Colonic mucosa (tissue), 4 donors: ENCODE data around the gene SH3PXD2A. TPM values are rescaled to one million over a fixed set of nuclear protein-coding genes. Genes with fewer than 3 reads are reported as not detected.

Experiments used
- DNase-seq: peaks from one replicate; pipeline ENCODE4 v3.0.0-alpha.2; 2020
- H3K27ac ChIP-seq: fragments of 200-600 bp; one replicate; pipeline ENCODE4 v1.8.0; 2021
- H3K27me3 ChIP-seq: fragments of 200-600 bp; one replicate; pipeline ENCODE4 v1.8.0; 2021
- H3K36me3 ChIP-seq: fragments of 200-600 bp; one replicate; pipeline ENCODE4 v1.8.0; 2021
- H3K4me1 ChIP-seq: fragments of 200-600 bp; one replicate; pipeline ENCODE4 v1.8.0; 2021; ENCODE audit warnings: mild to moderate bottlenecking
- H3K4me3 ChIP-seq: fragments of 200-600 bp; one replicate; pipeline ENCODE4 v1.8.0; 2021
- H3K9ac ChIP-seq, 2 donors: one replicate each; pipeline ENCODE4 v1.7.0; 2013; ENCODE audit warnings: control low read depth in 2 of 2, low read depth in 2 of 2, low read length in 2 of 2
- H3K9me3 ChIP-seq: fragments of 200-600 bp; one replicate; pipeline ENCODE4 v1.8.0; 2021
- CTCF ChIP-seq: fragments of 200-600 bp; IDR thresholded peaks from one replicate; pipeline ENCODE4 v1.8.0; 2022; ENCODE audit warnings: antibody characterized with exemption, mild to moderate bottlenecking
- intact Hi-C: fragments of 100-400 bp; cut with DNase I; formaldehyde crosslinking; loops from one replicate; pipeline ENCODE4 v1.14.1; 2022
- total RNA-seq, 2 donors: library from RNA; stranded (reverse); fragmentation: NEBNext Ultra II Directional in 1 of 2; extraction: Animal tissue kit (Norgen Biotek cat#: 25700) in 1 of 2; gene quantifications; one replicate each; pipeline ENCODE4 v1.2.1, GENCODE V29; 2021
- donor health status: healthy.
- donor health status: DM: no; HTN: no; CAD: no.
- donor health status: DM: no; HTN: no; CAD: no.

The SH3PXD2A gene
- total RNA-seq, 2 donors from 2014 or later = 37.5 to 40.8 TPM

GRCh38 chr10:103724771-103725170 lies 130.6 kb downstream of the SH3PXD2A start:
- Histone ChIP-seq H3K27me3 (no peaks in the 10 kb centered on the region), H3K4me3 (no peak overlapping the region), H3K27ac (no peak overlapping the region), H3K36me3 (no peaks in the 10 kb centered on the region), H3K9ac (no peak overlapping the region), H3K4me1 (no peaks in the 10 kb centered on the region), H3K9me3 (no peaks in the 10 kb centered on the region)
- no peak for TF ChIP-seq CTCF
- DNase-seq = no peak
- intact Hi-C loops = no loop called here

- Histone ChIP-seq H3K27me3 (no peaks in the 10 kb centered on the region), H3K9me3 (no peaks in the 10 kb centered on the region), H3K36me3 (no peaks in the 10 kb centered on the region), H3K4me3 (no peak overlapping the region), H3K9ac (no peak overlapping the region), H3K4me1 (no peaks in the 10 kb centered on the region), H3K27ac (no peak overlapping the region)
- intact Hi-C loops = no loop called here
- TF ChIP-seq CTCF = no peak
- no peak for DNase-seq
These were observed 131.3 kb downstream of the SH3PXD2A start for GRCh38 chr10:103724074-103724473.

DNA sequence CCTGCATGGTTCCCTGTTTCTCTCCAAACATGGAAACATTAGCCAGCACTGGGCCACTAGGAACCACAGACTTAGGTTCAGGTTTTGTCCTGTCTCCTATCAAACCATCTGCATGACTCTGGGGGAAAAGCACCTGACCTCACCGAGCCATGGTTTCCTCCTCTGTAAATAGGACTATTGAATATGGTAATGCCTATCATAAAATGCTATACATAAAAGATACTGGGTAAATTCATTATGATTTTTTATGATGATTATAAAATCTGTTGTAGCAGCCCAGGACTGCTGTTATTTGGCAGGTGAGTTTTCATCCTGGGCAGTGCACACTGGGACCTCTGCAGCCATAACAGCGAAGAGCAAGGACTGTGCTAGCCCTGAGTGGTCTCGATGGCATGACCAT lies 131.8 kb downstream of the SH3PXD2A start:
- Histone ChIP-seq H3K4me1 (no peaks in the 10 kb centered on the region), H3K27me3 (no peaks in the 10 kb centered on the region), H3K4me3 (no peak overlapping the region), H3K9ac (no peak overlapping the region), H3K36me3 (no peaks in the 10 kb centered on the region), H3K27ac (no peak overlapping the region), H3K9me3 (no peaks in the 10 kb centered on the region)
- TF ChIP-seq CTCF = no peak
- intact Hi-C loops = no loop called here
- DNase-seq = no peak

DNA sequence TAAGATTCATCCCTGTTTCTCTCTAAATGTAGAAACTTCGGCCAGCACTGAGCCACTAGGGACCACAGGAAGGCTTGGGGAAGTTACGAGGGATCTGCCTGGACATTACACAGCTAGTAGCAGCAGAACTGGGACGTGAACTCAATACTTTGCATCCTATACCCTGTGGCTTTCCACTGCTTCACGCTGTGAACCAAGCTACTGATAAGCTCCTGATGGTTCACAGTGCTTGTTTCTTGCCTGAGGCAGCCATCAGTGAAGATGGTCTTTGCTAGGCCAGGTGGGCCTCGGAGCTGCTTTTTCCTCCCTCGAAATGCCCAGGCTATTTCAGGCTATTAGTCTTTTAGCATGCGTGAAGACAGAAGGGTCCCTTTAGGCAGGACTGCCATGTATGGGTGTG lies 132.7 kb downstream of the SH3PXD2A start:
- no peak overlapping the region for H3K9ac ChIP-seq
- no peak overlapping the region for H3K4me3 ChIP-seq
- intact Hi-C loops = no loop called here
- H3K9me3 ChIP-seq = no peaks in the 10 kb centered on the region
- no peak overlapping the region for H3K27ac ChIP-seq
- DNase-seq = no peak
- H3K4me1 ChIP-seq = no peaks in the 10 kb centered on the region
- no peaks in the 10 kb centered on the region for H3K36me3 ChIP-seq
- H3K27me3 ChIP-seq = no peaks in the 10 kb centered on the region
- no peak for TF ChIP-seq CTCF

- no peak overlapping the region for H3K4me3 ChIP-seq
- intact Hi-C loops = no loop called here
- no peaks in the 10 kb centered on the region for H3K36me3 ChIP-seq
- no peak for TF ChIP-seq CTCF
- no peak overlapping the region for H3K9ac ChIP-seq
- no peaks in the 10 kb centered on the region for H3K9me3 ChIP-seq
- H3K27ac ChIP-seq = no peak overlapping the region
- no peaks in the 10 kb centered on the region for H3K4me1 ChIP-seq
- H3K27me3 ChIP-seq = no peaks in the 10 kb centered on the region
- no peak for DNase-seq
These were observed 134.4 kb downstream of the SH3PXD2A start for GRCh38 chr10:103720964-103721335.
